CD4-positive, alpha-beta T cell treated with Interleukin-6 for 4 hours (primary cell): ENCODE measurements around the gene LYVE1.

Experiments
- DNase-seq: peaks from one replicate; pipeline ENCODE4 v3.0.0-alpha.2; 2020; ENCODE audit warnings: mixed read lengths

The LYVE1 gene

DNA sequence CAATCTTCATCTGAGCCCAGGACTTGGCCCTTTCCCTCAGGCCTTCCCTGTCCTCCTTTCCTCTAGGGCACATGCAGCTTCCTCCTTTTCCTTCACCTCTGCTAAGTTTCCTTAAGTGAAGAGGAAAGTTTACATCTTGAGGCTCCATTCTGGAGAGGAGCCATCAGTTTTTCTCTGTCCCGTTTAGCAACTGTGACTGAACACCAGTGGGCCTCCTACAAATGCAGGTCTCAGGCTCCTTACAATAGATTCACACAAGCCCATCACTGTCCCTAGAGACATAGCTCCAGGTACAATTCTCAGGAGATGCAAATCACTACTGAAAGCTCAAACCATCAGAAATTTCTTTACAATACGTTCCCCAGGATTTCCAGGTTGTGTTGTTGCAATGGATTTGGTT is 23.3 kb upstream of the LYVE1 start:
- DNase-seq, result no peak

DNA sequence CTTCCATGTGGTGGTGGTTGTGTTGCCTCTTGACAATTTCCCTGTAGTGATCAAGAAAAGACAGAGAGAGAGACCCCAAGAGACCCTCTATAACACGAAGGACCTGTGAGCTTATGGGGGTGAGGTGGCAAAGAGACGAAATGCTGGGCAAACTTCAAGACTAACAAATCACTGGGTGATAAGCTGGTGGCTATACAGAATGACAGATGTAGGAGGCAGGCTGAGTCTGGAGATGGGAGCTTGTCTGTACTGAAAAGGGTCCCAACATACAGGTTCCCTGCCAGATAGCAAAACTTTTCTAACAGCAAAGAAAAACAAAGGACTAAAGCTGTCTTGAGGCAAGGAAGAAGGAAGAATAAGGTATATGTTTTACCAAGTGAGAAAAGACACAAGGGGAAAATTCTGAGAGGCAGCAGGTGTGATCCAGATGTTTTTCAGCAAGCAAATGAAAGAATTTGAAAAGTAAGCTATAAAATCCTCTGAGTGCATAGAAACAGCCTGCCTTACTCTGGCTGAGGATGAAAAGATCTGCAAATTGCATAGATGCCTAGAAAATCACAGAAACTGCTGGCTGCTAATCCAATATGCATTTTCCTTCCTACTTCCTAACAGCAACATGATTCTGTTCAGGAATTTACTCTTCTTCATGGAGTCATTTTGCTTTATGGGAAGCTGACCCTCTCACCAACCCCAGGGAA is 21.9 kb upstream of the LYVE1 start:
- no peak for DNase-seq

DNA sequence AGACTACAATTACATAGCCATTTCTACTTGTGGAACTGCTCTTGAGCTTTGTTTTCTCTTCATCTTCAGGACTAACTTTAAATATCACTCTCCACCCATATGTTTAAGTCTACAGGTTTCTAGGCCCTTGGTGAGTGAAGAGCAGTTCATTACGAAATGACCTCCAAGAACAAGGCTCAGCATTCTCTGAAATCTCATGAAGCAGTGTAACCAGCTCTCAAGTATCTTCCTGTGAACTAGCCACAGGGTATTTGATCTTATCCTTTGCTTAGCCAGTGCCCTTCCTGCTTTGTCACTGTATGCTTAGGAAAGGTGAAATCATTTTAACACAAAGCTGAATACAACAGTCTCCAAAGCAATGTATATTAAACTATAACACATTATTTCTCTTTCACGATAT is 20.4 kb upstream of the LYVE1 start:
- DNase-seq, result no peak

- DNase-seq, result no peak
Measured at GRCh38 chr11:10587995-10588394, 19.5 kb upstream of the LYVE1 start.

DNA sequence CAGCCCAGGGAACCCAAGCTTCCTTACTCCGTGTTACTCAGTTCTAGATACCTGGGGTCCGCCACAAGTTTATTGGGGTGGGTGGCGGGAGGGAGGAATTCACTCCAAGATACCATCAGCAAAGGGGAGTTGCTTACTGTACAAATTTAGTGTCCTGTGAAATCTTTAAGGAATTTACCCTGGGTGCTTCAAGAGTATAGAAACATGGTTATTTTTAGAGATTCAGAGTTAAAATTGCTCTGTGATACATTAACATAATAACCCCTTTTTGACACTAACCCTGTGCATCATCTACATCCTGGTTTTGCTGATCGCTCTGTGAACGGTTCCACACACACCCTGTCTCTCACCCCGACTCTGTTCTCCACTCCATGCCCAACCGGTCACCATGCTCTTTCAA is 18.9 kb upstream of the LYVE1 start:
- DNase-seq, result no peak

DNA sequence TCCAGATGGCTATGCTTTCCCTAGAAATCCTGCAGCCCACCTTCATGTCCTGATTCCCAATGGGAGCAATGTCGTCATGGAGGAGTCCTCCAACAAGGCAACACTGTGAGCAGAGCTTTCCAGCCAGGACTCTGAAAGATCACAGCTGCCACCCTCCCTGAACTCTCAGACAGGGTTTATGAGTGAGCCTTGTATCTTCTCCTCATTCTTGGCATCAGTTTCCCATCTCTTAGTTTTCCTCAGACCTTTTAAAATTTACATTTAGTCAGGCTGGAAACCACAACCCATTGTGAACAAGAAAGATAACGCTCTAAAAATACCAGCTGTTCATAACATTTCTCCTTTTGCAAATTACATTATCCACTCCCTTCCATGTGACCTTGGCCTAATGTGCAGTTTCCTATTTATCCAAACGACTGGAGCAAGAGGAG is 15.6 kb upstream of the LYVE1 start:
- no peak for DNase-seq

- DNase-seq, result no peak
Measured at GRCh38 chr11:10581481-10582019, 13.1 kb upstream of the LYVE1 start.

DNA sequence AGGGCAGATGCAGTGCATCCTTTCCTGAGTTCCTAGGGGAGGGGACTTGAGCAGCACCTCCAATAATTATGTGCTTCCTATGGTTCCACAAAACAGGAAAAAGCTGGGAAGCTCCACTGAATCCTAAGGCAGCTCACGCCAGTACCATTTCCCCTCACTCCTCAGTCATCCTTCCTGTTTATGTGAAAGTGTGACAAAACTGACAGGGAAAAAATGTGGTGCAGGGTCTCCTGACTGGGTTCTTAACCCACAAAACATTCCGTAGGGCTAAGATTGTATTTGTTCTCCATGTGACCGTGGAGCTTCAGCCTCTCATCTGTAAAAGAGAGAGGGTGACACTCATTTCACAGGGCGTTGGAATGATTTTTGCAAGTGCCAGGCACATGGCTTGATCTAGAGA is 12.2 kb upstream of the LYVE1 start:
- DNase-seq, result no peak

- no peak for DNase-seq
Measured at GRCh38 chr11:10579700-10580099, 11.2 kb upstream of the LYVE1 start.

DNA sequence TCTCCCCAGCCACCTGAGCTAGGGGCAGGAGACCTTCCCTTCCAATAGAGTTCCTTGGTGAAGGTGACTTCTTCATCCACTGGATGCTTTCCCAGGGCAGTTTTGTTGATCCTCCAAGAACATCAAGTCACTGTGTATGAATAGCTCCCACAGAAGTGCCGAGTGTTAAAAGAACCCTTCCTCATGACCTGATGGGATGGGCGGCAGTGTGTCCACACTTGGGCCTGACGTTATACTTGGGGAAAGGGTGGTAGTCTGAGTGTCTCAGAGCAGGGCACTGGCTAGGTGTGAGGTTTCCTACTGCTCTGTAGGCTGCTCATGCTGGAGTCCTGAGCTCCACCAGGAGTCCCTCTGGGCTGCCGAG is 7.6 kb upstream of the LYVE1 start:
- DNase-seq, result no peak

DNA sequence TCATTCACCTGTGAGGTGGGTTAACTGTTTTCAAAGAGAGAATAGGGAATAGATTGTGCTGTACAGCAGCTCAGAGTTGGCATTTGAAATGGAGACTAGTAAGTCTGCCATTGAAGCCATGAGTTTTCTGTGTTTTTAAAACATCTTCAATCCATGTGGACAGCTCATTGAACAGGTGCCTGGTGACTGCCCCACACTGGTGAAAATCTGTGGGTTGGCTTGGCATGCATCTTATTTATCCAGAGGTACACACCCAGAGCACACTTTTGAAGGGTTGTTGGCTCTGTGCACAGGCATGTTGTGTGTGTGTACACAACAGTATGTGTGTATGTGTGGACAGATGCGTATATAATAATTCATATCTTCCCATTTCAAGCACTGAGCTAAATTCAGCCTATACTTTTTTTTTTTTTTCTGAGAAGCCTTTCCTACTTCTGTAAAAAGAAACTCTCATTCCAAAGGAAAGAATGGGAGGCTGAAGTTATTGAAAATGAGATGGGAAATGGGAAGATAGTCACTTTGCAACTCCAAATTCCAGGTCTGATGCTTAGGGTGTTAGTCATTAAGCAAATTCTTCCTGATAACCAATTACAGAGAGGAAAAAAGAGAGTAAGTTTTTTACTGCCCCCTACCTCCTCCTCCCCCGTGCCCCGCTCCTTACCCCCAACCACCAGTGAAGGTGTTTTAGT is 7.0 kb upstream of the LYVE1 start:
- DNase-seq, result no peak

- DNase-seq, result no peak
Measured at GRCh38 chr11:10573556-10573955, 5.1 kb upstream of the LYVE1 start.

- no peak for DNase-seq
Measured at GRCh38 chr11:10573028-10573427, 4.6 kb upstream of the LYVE1 start.

DNA sequence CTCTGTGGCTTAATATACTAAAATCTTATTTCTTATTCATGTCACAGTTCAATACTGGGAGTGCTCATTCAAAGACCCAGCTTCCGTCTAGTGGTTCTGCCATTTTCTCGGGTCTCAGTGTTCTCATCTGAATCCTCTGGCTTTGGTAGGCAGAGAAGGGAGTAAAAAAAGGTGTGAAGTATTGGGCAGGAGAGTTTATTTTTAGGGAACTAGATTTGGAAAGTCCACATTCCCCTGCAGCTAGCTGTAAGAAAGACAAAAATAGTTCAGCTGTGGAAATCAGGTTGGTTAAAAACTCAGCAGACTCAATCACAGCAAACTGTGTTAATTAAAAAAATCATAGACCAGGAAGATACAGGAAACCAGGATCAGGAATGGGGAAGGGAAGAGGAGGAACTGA is 4.1 kb upstream of the LYVE1 start:
- no peak for DNase-seq

DNA sequence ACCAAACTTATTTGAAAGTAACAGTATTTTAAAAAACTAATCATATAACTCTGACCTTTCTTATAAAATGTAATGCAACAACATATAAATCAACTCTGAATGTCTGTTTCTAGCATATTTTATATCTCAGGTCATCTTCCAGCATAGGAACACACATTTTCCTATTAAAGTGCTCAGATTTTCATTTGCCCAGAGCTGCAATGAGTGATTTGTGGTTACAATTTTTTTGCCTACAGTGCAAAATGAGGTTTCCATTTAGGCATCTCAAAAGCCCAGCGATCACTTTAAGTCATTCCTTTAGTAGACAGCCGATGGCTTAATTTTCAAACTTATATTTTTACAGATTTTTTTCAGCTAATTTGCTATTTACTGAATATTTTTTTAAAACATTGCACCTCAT is 1.0 kb downstream of the LYVE1 start:
- DNase-seq, result no peak

GRCh38 chr11:10566257-10566957 is 2.1 kb downstream of the LYVE1 start:
- DNase-seq, result no peak

- no peak for DNase-seq
Measured at GRCh38 chr11:10565493-10565892, 3.0 kb downstream of the LYVE1 start.

GRCh38 chr11:10564696-10565318 is 3.7 kb downstream of the LYVE1 start:
- no peak for DNase-seq

GRCh38 chr11:10564030-10564429 is 4.4 kb downstream of the LYVE1 start:
- DNase-seq, result no peak

DNA sequence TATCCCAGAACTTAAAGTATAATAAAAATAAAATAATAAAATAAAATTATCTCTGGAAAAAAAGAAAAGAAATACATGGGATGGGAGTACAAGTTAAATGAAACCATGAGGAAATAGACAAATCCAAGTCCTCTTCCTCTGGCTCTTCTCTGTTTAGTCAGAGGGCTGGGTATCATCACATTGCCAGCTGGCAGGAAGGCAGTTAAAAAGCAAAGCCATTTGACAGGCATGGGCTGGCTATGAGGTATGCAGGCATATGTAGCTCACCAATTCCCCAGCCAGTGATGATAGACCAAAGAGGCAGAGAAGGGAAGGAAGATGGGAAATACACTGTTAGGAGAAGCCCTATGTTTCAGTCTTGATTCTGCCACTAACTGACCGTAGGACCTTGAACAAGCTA is 6.5 kb downstream of the LYVE1 start:
- DNase-seq, result no peak

- DNase-seq, result no peak
Measured at GRCh38 chr11:10561043-10561818, 7.2 kb downstream of the LYVE1 start.

DNA sequence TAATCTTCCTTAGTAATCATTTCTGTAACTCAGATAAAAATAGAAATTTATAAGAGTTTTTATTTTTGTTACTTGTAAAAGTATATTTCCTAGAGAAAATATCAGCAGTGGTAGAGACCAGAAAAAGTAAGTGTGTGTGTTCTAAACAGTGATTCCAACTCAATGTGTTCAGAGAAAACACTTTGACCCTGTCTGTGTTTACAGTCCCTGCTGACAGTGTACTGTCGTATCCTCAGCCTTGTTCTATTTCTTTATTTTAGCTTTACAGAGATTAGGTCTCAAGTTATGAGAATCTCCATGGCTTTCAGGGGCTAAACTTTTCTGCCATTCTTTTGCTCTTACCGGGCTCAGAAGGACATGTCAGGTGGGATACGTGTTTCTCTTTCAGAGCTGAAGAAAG is 10.2 kb downstream of the LYVE1 start:
- DNase-seq, result no peak

GRCh38 chr11:10556590-10556989 is 11.9 kb downstream of the LYVE1 start:
- no peak for DNase-seq
